ENCODE measurements around the gene ITPA.

DNA sequence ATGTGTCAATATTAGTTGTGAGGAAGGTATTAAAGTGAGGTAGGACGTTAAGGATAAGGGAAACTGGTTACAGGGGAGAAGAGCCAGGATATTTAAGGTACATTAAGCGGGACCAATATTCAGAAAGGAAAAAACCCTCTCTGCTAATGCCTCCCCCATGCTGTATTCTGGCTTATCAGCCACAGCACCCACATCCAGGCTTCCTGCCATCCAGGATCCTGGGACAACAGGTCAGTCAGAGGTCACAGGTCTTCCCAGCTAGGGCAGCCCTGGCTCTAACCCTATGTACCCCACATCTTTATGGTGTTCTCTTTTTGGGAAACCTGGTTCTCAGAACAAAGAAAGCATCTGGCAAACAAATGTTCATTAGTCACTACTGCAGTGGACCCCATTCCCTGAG, 10.1 kb upstream of the ITPA start:
- TF ChIP-seq, protein P1, sequence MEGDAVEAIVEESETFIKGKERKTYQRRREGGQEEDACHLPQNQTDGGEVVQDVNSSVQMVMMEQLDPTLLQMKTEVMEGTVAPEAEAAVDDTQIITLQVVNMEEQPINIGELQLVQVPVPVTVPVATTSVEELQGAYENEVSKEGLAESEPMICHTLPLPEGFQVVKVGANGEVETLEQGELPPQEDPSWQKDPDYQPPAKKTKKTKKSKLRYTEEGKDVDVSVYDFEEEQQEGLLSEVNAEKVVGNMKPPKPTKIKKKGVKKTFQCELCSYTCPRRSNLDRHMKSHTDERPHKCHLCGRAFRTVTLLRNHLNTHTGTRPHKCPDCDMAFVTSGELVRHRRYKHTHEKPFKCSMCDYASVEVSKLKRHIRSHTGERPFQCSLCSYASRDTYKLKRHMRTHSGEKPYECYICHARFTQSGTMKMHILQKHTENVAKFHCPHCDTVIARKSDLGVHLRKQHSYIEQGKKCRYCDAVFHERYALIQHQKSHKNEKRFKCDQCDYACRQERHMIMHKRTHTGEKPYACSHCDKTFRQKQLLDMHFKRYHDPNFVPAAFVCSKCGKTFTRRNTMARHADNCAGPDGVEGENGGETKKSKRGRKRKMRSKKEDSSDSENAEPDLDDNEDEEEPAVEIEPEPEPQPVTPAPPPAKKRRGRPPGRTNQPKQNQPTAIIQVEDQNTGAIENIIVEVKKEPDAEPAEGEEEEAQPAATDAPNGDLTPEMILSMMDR (conservative IDR thresholded peaks at IDR 0.05; ENCODE audit: low read depth, low read length), result no peak
- TF ChIP-seq, protein P2, sequence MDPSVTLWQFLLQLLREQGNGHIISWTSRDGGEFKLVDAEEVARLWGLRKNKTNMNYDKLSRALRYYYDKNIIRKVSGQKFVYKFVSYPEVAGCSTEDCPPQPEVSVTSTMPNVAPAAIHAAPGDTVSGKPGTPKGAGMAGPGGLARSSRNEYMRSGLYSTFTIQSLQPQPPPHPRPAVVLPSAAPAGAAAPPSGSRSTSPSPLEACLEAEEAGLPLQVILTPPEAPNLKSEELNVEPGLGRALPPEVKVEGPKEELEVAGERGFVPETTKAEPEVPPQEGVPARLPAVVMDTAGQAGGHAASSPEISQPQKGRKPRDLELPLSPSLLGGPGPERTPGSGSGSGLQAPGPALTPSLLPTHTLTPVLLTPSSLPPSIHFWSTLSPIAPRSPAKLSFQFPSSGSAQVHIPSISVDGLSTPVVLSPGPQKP (IDR thresholded peaks at IDR 0.05; ENCODE audit: borderline replicate concordance, low read depth, low read length), result no peak
- TF ChIP-seq POLR2A (IDR thresholded peaks at IDR 0.05; ENCODE audit: low read depth, low read length) (no peak), RAD21 (IDR thresholded peaks at IDR 0.05; ENCODE audit: low read length) (no peak), MXI1 (IDR thresholded peaks at IDR 0.05; ENCODE audit: borderline replicate concordance, low read depth, low read length) (no peak), MAZ (IDR thresholded peaks at IDR 0.05; ENCODE audit: borderline replicate concordance, low read depth, low read length) (no peak), SMC3 (IDR thresholded peaks at IDR 0.05; ENCODE audit: low read depth, low read length) (no peak)

Measured in IMR-90 (cell line).